22Rv1 (cell line): ENCODE results near the gene SENP3.
A peak's percentile ranks its signal among the peaks of the same experiment; 100 is the strongest.

Experiments used
- H3K27ac ChIP-seq: fragments of 450-650 bp; 2 replicates; pipeline ENCODE4 v1.5.1; 2017
- ZFX ChIP-seq: fragments of 450-650 bp; IDR thresholded peaks from 2 replicates; pipeline ENCODE4 v1.6.1; 2017; ENCODE audit warnings: antibody characterized with exemption, borderline replicate concordance
- TF ChIP-seq, protein P1 (sequence below): fragments of 450-650 bp; IDR thresholded peaks from 2 replicates; pipeline ENCODE4 v1.5.1; 2017; ENCODE audit warnings: mild to moderate bottlenecking

SENP3 gene

DNA sequence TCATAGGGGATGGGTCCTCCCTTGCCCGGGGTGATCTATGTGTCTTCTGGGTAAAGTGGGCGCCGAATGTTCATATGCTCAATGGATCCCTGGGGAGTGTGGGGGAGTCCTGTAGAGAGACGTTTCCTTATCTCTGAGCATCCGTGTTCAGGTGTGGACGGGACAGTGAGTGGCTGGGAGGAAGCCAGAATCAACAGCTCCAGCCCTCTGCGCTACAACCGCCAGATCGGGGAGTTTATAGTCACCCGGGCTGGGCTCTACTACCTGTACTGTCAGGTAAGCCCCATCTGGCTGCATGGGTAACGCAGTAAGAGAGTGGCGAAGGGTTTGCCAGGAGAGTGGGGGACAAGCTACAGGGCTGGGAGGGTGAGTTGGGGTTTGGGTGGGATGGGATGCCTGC is 5.1 kb upstream of the SENP3 start:
- no peak for TF ChIP-seq ZFX
- TF ChIP-seq, protein P1, sequence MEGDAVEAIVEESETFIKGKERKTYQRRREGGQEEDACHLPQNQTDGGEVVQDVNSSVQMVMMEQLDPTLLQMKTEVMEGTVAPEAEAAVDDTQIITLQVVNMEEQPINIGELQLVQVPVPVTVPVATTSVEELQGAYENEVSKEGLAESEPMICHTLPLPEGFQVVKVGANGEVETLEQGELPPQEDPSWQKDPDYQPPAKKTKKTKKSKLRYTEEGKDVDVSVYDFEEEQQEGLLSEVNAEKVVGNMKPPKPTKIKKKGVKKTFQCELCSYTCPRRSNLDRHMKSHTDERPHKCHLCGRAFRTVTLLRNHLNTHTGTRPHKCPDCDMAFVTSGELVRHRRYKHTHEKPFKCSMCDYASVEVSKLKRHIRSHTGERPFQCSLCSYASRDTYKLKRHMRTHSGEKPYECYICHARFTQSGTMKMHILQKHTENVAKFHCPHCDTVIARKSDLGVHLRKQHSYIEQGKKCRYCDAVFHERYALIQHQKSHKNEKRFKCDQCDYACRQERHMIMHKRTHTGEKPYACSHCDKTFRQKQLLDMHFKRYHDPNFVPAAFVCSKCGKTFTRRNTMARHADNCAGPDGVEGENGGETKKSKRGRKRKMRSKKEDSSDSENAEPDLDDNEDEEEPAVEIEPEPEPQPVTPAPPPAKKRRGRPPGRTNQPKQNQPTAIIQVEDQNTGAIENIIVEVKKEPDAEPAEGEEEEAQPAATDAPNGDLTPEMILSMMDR = no peak
- no peak overlapping the region for H3K27ac ChIP-seq

DNA sequence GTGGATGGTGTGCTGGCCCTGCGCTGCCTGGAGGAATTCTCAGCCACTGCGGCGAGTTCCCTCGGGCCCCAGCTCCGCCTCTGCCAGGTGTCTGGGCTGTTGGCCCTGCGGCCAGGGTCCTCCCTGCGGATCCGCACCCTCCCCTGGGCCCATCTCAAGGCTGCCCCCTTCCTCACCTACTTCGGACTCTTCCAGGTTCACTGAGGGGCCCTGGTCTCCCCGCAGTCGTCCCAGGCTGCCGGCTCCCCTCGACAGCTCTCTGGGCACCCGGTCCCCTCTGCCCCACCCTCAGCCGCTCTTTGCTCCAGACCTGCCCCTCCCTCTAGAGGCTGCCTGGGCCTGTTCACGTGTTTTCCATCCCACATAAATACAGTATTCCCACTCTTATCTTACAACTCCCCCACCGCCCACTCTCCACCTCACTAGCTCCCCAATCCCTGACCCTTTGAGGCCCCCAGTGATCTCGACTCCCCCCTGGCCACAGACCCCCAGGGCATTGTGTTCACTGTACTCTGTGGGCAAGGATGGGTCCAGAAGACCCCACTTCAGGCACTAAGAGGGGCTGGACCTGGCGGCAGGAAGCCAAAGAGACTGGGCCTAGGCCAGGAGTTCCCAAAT is 4.5 kb upstream of the SENP3 start:
- H3K27ac ChIP-seq = peak overlapping the region; percentile 93

DNA sequence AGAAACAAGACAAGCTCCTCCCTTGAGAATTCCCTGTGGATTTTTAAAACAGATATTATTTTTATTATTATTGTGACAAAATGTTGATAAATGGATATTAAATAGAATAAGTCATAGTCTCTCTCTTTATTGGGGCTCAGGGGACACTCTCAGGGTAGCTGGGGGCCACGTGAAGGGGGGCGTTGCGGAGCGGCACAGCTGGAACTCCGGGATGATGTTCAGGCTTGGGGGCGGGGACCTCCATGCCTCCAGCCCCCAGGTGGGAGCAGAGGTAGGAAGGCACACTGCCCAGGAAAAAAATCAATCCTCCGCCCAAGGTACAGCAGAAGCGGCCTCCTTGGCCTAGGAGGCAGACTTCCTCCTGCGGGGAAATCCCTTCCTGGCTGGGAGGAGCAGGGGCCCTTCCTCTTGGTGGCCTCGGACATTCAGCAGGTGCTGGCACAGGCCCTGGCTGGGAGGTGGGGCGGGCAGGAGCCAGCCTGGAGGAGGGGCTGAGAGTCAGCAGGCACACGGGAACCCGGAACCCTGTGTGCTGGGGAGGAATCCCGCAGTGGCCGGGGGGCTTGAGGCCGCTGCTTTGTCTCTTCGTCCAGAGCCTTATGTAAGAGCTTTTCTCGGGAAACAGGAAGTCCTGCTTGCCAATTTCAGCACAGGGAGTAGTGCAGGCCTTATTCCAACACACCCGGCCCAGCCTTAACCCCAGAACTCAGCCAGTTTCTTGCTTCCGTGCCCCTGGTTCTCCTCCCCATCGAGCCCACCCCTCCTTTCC is 3.8 kb upstream of the SENP3 start:
- TF ChIP-seq, protein P1 = peak; percentile 14
- TF ChIP-seq ZFX = no peak
- H3K27ac ChIP-seq = peak overlapping the region; percentile 93

More for the DNA sequence above, 4.5 kb upstream of the SENP3 start:
- TF ChIP-seq ZFX = no peak
- TF ChIP-seq, protein P1 = no peak

DNA sequence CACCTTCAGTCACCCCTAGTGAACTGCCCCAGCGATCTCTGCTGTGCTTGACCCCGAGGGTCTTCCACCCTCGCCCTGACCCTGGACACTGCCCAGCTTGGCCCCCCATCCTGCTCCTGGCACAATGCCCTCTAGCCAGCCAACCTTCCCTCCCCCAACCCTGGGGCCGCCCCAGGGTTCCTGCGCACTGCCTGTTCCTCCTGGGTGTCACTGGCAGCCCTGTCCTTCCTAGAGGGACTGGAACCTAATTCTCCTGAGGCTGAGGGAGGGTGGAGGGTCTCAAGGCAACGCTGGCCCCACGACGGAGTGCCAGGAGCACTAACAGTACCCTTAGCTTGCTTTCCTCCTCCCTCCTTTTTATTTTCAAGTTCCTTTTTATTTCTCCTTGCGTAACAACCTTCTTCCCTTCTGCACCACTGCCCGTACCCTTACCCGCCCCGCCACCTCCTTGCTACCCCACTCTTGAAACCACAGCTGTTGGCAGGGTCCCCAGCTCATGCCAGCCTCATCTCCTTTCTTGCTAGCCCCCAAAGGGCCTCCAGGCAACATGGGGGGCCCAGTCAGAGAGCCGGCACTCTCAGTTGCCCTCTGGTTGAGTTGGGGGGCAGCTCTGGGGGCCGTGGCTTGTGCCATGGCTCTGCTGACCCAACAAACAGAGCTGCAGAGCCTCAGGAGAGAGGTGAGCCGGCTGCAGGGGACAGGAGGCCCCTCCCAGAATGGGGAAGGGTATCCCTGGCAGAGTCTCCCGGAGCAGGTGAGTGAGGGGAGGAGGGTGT is 3.0 kb upstream of the SENP3 start, which contains the start of gene TNFSF13:
TNFSF13 (plus strand) TSS at position 207 of the 776 bp plus-strand sequence; CDS start at position 497, 290 bp downstream.
- H3K27ac ChIP-seq = peak within 1 kb of the TSS; percentile 93
- TF ChIP-seq, protein P1 = no peak
- TF ChIP-seq ZFX = no peak

DNA sequence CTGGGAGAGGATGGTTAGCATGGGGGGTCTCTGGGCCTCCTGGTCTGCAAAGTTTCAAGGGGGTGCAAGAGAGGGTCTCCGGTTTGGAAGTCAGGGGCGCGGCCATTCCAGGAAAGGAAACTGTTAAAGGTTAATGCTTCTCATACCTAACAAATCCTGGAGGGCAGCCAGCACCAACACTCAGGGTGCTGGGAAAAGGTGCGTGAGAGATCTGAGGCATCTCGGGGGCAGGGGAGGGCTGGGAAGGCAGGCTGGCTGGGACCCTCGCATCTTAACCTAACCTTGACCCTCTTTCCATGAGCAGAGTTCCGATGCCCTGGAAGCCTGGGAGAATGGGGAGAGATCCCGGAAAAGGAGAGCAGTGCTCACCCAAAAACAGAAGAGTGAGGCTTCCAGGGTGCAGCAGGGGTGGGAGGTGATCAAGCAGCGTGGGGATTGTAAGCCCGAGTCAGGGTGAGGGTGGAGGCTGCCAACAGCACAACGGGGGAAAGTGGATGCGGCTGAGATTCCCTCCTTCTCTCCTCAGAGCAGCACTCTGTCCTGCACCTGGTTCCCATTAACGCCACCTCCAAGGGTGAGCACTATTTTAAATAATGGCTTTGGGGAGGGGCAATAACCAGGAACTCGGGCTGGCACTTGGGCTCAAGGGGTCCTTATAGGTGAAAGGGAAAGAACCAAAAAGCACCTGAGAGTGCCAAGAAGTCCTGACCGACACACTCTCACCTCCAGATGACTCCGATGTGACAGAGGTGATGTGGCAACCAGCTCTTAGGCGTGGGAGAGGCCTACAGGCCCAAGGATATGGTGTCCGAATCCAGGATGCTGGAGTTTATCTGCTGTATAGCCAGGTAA is 2.2 kb upstream of the SENP3 start:
- H3K27ac ChIP-seq = peak overlapping the region; percentile 93

DNA sequence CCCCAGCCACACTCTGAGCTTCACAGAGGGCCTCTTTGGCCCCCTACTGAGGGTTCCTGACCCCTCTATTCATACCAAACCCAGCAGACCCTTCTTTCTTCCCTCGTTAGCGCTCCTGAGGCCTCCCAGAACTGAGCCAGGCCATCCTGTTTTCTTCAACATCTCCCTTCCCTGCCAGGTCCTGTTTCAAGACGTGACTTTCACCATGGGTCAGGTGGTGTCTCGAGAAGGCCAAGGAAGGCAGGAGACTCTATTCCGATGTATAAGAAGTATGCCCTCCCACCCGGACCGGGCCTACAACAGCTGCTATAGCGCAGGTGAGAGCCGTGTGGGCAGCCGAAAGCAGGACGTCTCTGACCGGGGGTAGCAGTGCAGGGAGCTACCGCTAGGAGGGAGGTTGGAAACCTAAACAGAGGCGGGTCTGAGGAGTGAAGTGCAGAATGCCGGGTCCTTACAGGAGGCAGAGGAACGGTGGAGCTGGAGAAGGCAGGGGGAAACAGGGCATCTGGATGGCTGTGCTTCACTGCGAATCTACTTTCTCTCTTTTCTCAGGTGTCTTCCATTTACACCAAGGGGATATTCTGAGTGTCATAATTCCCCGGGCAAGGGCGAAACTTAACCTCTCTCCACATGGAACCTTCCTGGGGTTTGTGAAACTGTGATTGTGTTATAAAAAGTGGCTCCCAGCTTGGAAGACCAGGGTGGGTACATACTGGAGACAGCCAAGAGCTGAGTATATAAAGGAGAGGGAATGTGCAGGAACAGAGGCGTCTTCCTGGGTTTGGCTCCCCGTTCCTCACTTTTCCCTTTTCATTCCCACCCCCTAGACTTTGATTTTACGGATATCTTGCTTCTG is 1.3 kb upstream of the SENP3 start:
- H3K27ac ChIP-seq = peak overlapping the region; percentile 93
- TF ChIP-seq, protein P1 = peak; percentile 67
- no peak for TF ChIP-seq ZFX

More for the DNA sequence above, 2.2 kb upstream of the SENP3 start:
- TF ChIP-seq ZFX = no peak
